ENCODE data around the gene BCL2L2. TPM values are rescaled to one million over a fixed set of nuclear protein-coding genes. Genes with fewer than 3 reads are reported as not detected.

BCL2L2 gene
- total RNA-seq, 4 donors from 2014 or later, result 92.8 to 132 (median 121) TPM

DNA sequence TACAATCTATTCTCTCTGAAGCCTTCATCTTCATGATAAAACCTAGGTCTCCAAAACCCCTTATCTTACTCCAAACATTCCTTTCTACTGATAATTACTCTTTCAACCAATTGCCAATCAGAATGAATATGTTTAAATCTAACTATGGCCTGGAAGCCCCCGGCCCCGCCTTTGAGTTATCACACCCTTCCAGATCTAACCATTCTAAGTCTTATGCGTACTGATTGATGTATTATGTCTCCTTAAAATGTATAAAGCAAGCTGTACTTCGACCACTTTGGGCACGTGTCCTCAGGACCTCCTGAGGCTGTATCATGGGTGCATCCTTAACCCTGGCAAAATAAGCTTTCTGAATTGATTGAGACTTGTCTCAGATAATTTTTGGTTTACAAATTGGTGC is 29.0 kb downstream of the BCL2L2 start:
- H3K36me3 ChIP-seq, result no peaks in the 10 kb centered on the region
- H3K27me3 ChIP-seq, result peaks cover 0 to 5% (median 0%) of the 10 kb centered on the region in 4 donors
- no peak overlapping the region for H3K27ac ChIP-seq (replicated peaks in 1 of 4)
- no peak for DNase-seq (ENCODE audit: extremely low spot score)
- no peaks in the 10 kb centered on the region for H3K4me1 ChIP-seq
- intact Hi-C loops (cut with DNase I), result no loop called here
- H3K9me3 ChIP-seq, result no peaks in the 10 kb centered on the region
- no peak overlapping the region for H3K4me3 ChIP-seq
- 90% methylated on average over 5 of the region's 5 CpGs for WGBS
- TF ChIP-seq POLR2A (IDR thresholded peaks at IDR 0.05; ENCODE audit: low read depth) (no peak), POLR2AphosphoS5 (IDR thresholded peaks at IDR 0.05) (no peak), EP300 (IDR thresholded peaks at IDR 0.05) (no peak)
- TF ChIP-seq, protein P1, sequence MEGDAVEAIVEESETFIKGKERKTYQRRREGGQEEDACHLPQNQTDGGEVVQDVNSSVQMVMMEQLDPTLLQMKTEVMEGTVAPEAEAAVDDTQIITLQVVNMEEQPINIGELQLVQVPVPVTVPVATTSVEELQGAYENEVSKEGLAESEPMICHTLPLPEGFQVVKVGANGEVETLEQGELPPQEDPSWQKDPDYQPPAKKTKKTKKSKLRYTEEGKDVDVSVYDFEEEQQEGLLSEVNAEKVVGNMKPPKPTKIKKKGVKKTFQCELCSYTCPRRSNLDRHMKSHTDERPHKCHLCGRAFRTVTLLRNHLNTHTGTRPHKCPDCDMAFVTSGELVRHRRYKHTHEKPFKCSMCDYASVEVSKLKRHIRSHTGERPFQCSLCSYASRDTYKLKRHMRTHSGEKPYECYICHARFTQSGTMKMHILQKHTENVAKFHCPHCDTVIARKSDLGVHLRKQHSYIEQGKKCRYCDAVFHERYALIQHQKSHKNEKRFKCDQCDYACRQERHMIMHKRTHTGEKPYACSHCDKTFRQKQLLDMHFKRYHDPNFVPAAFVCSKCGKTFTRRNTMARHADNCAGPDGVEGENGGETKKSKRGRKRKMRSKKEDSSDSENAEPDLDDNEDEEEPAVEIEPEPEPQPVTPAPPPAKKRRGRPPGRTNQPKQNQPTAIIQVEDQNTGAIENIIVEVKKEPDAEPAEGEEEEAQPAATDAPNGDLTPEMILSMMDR (IDR thresholded peaks at IDR 0.05), result no peak

DNA sequence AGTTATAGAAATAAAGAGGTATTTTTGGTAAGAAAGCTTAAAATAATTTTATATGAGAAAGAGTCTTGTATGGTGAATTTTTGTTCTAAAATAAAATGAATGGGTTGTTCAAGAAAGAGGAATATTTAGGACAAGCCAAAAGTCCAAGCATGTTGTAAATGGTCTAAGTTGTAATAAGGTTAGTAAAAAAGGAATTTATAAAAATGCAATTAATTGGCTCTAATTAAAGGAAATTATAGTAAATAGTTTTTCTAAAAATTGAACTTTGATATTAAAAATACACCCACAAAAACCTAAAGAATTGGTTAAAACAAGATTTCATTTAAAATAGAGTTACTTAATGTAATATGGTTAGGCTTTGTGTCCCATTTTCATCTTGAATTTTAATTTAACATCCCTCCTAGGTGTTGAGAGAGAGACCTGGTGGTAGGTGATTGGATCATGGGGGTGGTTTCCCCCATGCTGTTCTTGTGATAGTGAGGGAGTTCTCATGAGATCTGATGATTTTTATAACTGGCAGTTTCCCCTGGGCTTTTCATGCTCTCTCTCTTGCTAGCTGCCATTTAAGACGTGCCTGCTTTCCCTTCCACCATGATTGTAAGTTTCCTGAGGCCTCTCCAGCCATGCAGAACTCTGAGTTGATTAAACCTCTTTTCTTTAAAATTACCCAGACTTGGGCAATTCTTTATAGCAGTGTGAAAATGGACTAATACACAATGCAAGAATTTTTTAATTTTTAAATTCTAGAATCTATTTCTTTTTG is 33.1 kb downstream of the BCL2L2 start:
- 86% methylated on average over 1 of the region's 1 CpG for WGBS
- no peaks in the 10 kb centered on the region for H3K9me3 ChIP-seq
- intact Hi-C loops (cut with DNase I), result no loop called here

DNA sequence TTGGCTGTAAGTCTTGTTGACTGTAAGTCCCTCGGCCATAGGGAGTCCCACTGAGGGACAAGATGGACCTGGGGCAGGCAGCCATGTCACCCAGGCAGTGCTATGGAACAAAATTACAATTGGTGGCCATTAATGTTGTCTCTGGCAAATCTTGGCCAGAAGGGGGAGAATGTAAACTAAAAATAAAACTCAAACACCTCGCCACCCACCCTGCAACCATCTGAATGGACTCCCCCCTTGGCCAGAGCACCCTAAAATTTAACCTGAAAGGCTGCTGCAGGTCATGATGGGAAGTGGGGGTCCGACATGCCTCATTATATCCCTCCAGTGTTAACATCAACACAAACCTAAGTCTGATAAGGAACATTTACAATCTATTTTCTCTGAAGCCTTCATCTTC is 37.8 kb downstream of the BCL2L2 start:
- no peaks in the 10 kb centered on the region for H3K9me3 ChIP-seq
- DNase-seq (ENCODE audit: extremely low spot score), result no peak
- H3K36me3 ChIP-seq, result peaks cover 0 to 12% (median 5%) of the 10 kb centered on the region in 4 donors
- TF ChIP-seq EP300 (IDR thresholded peaks at IDR 0.05) (no peak), POLR2A (IDR thresholded peaks at IDR 0.05; ENCODE audit: low read depth) (no peak), POLR2AphosphoS5 (IDR thresholded peaks at IDR 0.05) (no peak)
- TF ChIP-seq, protein P1 (IDR thresholded peaks at IDR 0.05), result no peak
- intact Hi-C loops (cut with DNase I), result no loop called here
- peaks cover 0 to 3% (median 0%) of the 10 kb centered on the region in 4 donors for H3K4me1 ChIP-seq
- no peak overlapping the region for H3K4me3 ChIP-seq
- H3K27ac ChIP-seq (replicated peaks in 1 of 4), result no peak overlapping the region
- WGBS, result 70% methylated on average over 3 of the region's 3 CpGs
- H3K27me3 ChIP-seq, result no peaks in the 10 kb centered on the region

More for the DNA sequence above, 33.1 kb downstream of the BCL2L2 start:
- Histone ChIP-seq H3K27ac (replicated peaks in 1 of 4) (no peak overlapping the region), H3K4me3 (no peak overlapping the region), H3K4me1 (no peaks in the 10 kb centered on the region), H3K36me3 (no peaks in the 10 kb centered on the region), H3K27me3 (no peaks in the 10 kb centered on the region)
- no peak for DNase-seq (ENCODE audit: extremely low spot score)
- TF ChIP-seq EP300 (IDR thresholded peaks at IDR 0.05) (no peak), POLR2A (IDR thresholded peaks at IDR 0.05; ENCODE audit: low read depth) (no peak), POLR2AphosphoS5 (IDR thresholded peaks at IDR 0.05) (no peak)
- TF ChIP-seq, protein P1 (IDR thresholded peaks at IDR 0.05), result no peak

DNA sequence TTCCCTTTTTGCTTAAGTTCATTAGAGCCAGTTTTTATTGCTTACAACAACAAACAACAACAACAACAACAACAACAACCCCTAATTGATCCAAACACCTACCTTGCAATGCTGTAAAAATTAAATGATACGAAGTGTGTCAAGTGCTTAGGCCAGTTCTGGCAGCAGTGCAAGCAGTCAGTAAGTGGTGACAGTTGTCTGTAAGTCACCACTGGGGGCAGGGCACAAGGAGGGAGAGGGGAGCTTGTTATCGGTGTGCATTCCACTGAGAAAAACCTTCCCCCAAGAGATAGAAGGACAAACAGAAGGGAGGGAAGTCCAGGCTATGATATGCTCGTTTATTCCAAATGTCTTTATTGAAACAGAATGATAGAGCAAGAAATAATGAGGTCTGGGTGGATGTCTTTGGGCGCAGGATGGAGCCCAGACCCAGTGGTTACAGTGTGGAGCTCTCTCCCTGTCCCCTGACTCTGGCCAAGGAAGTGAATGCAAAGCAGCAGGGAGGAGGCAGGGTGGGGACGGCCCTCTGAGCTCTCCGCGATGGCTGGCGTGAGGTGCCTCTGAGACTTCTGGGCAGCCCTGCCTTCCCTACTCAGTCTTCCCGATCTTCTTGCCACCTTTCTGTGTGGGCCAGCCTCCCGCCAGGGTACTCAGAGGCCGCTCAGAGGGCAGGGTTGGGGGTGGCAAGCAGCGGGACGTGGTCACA is 39.5 kb downstream of the BCL2L2 start:
- DNase-seq (ENCODE audit: extremely low spot score), result no peak

More for the DNA sequence above, 39.5 kb downstream of the BCL2L2 start:
- no peak overlapping the region for H3K27ac ChIP-seq (replicated peaks in 1 of 4)
- 81% methylated on average over 11 of the region's 13 CpGs for WGBS
- H3K36me3 ChIP-seq, result peaks cover 0 to 12% (median 5%) of the 10 kb centered on the region in 4 donors
- peaks cover 0 to 3% (median 0%) of the 10 kb centered on the region in 4 donors for H3K4me1 ChIP-seq
- TF ChIP-seq EP300 (IDR thresholded peaks at IDR 0.05) (no peak), POLR2AphosphoS5 (IDR thresholded peaks at IDR 0.05) (no peak), POLR2A (IDR thresholded peaks at IDR 0.05; ENCODE audit: low read depth) (no peak)
- TF ChIP-seq, protein P1 (IDR thresholded peaks at IDR 0.05), result no peak
- H3K27me3 ChIP-seq, result no peaks in the 10 kb centered on the region
- no peaks in the 10 kb centered on the region for H3K9me3 ChIP-seq
- intact Hi-C loops (cut with DNase I), result no loop called here
- no peak overlapping the region for H3K4me3 ChIP-seq
